Right atrium auricular region (tissue), 2 donors: ENCODE data around the gene FBXO9. TPM values are rescaled to one million over a fixed set of nuclear protein-coding genes. Genes with fewer than 3 reads are reported as not detected.

Experiments used
- DNase-seq: peaks from one replicate; pipeline ENCODE4 v3.0.0-alpha.2; 2019; ENCODE audit warnings: low spot score
- H3K27ac ChIP-seq, 2 donors: fragments of 200-600 bp; sonication (generic); 1 replicate in 1 of 2; 2 replicates in 1 of 2; pipeline ENCODE4 v1.5.1; 2016 to 2019
- H3K27me3 ChIP-seq, 2 donors: fragments of 200-600 bp; sonication (generic); one replicate each; pipeline versions ENCODE4 v1.5.1 to v1.6.0; 2017 to 2019
- H3K36me3 ChIP-seq: fragments of 200-600 bp; sonication (generic); one replicate; pipeline ENCODE4 v1.5.1; 2016
- H3K4me1 ChIP-seq, 2 donors: fragments of 200-600 bp; sonication (generic); one replicate each; pipeline versions ENCODE4 v1.5.1 to v1.6.0; 2017 to 2019
- H3K4me3 ChIP-seq, 2 donors: fragments of 200-600 bp; sonication (generic); 1 replicate in 1 of 2; 2 replicates in 1 of 2; pipeline ENCODE4 v1.5.1; 2017 to 2019; ENCODE audit warnings: mild to moderate bottlenecking in 1 of 2, moderate library complexity in 1 of 2
- H3K9me3 ChIP-seq, 2 donors: fragments of 200-600 bp; sonication (generic); one replicate each; pipeline ENCODE4 v1.5.1; 2019
- CTCF ChIP-seq, 2 donors: fragments of 200-600 bp; sonication (generic); IDR thresholded peaks; one replicate each; pipeline ENCODE4 v1.5.1; 2019; ENCODE audit warnings: antibody characterized with exemption in 2 of 2
- total RNA-seq, 2 donors: library from RNA; depleted of rRNA; stranded (reverse); fragments of >200 nt; gene quantifications; one replicate each; pipeline ENCODE4 v1.1.0, GENCODE V29; 2016

The FBXO9 gene
- total RNA-seq, 2 donors from 2014 or later: 35.8 to 50.5 TPM

GRCh38 chr6:53032849-53033248, 32.4 kb upstream of the FBXO9 start:
- no peak for TF ChIP-seq CTCF (IDR thresholded peaks at IDR 0.05)
- Histone ChIP-seq H3K27me3 (no peaks in the 10 kb centered on the region), H3K27ac (peak overlapping the region in 1 of 2 donors; percentile 7), H3K9me3 (no peaks in the 10 kb centered on the region), H3K4me1 (peaks cover 0 to 25% of the 10 kb centered on the region in 2 donors), H3K4me3 (no peak overlapping the region), H3K36me3 (peaks cover 9% of the 10 kb centered on the region)
- no peak for DNase-seq

GRCh38 chr6:53033764-53034163, 31.4 kb upstream of the FBXO9 start:
- no peak for TF ChIP-seq CTCF (IDR thresholded peaks at IDR 0.05)
- Histone ChIP-seq H3K27me3 (no peaks in the 10 kb centered on the region), H3K27ac (peak overlapping the region in 1 of 2 donors; percentile 25), H3K36me3 (peaks cover 2% of the 10 kb centered on the region), H3K9me3 (no peaks in the 10 kb centered on the region), H3K4me3 (no peak overlapping the region), H3K4me1 (peaks cover 0 to 25% of the 10 kb centered on the region in 2 donors)
- DNase-seq: no peak

- DNase-seq: no peak
- H3K4me3 ChIP-seq: no peak overlapping the region
- no peak for TF ChIP-seq CTCF (IDR thresholded peaks at IDR 0.05)
- H3K4me1 ChIP-seq: peaks cover 0 to 25% of the 10 kb centered on the region in 2 donors
- H3K27ac ChIP-seq: peak overlapping the region; percentile 4 to 25
- peaks cover 19% of the 10 kb centered on the region for H3K36me3 ChIP-seq
- no peaks in the 10 kb centered on the region for H3K27me3 ChIP-seq
- no peaks in the 10 kb centered on the region for H3K9me3 ChIP-seq
Observed at GRCh38 chr6:53035549-53036213, 29.5 kb upstream of the FBXO9 start.

DNA sequence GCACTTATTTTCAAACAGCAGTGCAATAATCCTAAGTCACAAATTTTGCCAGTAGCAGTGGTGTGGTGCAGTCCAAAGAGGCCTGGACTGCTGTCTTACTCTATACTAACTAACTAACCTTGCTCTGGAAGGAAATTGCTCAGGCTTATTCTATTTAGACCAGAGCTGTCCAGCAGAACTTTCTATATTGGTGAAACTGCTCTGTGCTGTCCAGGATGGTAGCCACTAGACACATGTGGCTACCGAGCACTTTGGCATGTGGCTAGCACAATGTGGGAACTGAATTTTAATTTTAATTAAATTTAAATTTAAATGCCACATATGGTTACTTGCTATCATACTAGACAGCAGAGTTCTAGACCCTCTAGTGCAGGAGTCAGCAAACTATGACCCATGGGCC, 27.1 kb upstream of the FBXO9 start:
- H3K27ac ChIP-seq: no peak overlapping the region
- TF ChIP-seq CTCF (IDR thresholded peaks at IDR 0.05): no peak
- H3K36me3 ChIP-seq: peaks cover 24% of the 10 kb centered on the region
- no peak for DNase-seq
- H3K4me1 ChIP-seq: peaks cover 0 to 37% of the 10 kb centered on the region in 2 donors
- no peak overlapping the region for H3K4me3 ChIP-seq
- no peaks in the 10 kb centered on the region for H3K9me3 ChIP-seq
- no peaks in the 10 kb centered on the region for H3K27me3 ChIP-seq

DNA sequence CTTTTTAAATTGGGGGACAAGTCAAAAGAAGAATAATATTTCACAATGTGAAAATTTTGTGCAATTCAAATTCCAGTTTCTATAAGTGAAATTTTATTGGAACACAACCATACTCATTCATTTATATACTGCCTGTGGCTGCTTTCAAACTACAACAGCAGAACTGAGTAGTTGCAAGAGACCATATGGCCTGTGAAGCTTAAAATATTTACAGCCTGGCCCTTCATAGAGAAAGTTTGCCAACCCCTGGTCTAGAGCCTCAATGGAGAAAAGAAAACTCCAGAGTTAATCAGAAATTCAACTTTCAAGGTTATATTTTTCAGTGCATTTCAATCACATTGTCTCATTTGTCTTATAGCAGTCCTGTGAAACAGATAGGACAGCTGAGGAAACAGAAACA, 26.6 kb upstream of the FBXO9 start:
- peaks cover 0 to 37% of the 10 kb centered on the region in 2 donors for H3K4me1 ChIP-seq
- no peaks in the 10 kb centered on the region for H3K9me3 ChIP-seq
- no peak for TF ChIP-seq CTCF (IDR thresholded peaks at IDR 0.05)
- no peaks in the 10 kb centered on the region for H3K27me3 ChIP-seq
- DNase-seq: no peak
- no peak overlapping the region for H3K4me3 ChIP-seq
- H3K36me3 ChIP-seq: peaks cover 24% of the 10 kb centered on the region
- H3K27ac ChIP-seq: no peak overlapping the region

DNA sequence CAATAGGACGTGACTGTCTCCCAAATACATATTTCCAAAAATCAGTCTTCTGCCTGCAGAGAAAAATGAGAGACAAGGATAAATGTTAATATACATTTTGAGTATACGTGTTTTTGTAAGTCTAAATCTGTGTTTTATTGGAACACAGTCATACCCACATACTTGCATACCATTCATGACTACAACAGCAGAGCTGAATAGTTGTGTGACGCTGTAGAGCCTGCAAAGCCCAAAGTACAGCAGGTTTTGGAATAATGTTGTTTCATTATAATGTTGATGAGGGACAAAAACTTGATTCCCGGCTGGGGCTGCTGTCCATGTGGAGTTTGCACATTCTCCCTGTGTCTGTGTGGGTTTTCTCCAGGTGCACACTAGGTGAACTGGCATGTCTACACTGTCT, 23.8 kb upstream of the FBXO9 start:
- H3K27me3 ChIP-seq: no peaks in the 10 kb centered on the region
- DNase-seq: no peak
- no peak for TF ChIP-seq CTCF (IDR thresholded peaks at IDR 0.05)
- H3K9me3 ChIP-seq: no peaks in the 10 kb centered on the region
- H3K27ac ChIP-seq: no peak overlapping the region
- H3K4me3 ChIP-seq: no peak overlapping the region
- H3K36me3 ChIP-seq: peaks cover 24% of the 10 kb centered on the region
- H3K4me1 ChIP-seq: peaks cover 0 to 29% of the 10 kb centered on the region in 2 donors
